Measurements from ENCODE around the gene SSTR1. TPM values are rescaled to one million over a fixed set of nuclear protein-coding genes. Genes with fewer than 3 reads are reported as not detected.

Gene SSTR1
- total and polyA plus RNA-seq, 2 donors, result 0.09 to 0.27 TPM

Other genes with a start within 250 kb of the SSTR1 start
- gene CLEC14A, start 48.2 kb downstream of the SSTR1 start, total RNA-seq, result 4.8 TPM
- gene CLEC14A, start 48.2 kb downstream of the SSTR1 start, polyA plus RNA-seq, result 15.4 TPM